Stimulated activated CD4-positive, alpha-beta T cell treated with anti-CD3 and anti-CD28 coated beads, Interleukin-4, amount 100 ng/mL, for 1 hour (primary cell): Measurements from ENCODE around the gene COL27A1.

ENCODE experiments used
- DNase-seq: peaks from one replicate; pipeline ENCODE4 v3.0.0-alpha.2; 2020

COL27A1 gene

GRCh38 chr9:114155263-114155994 is at the start of gene COL27A1:
Gene COL27A1, plus strand, starts transcription at chr9:114155537. Its CDS starts 414 bp downstream, at chr9:114155951.
- peak; percentile 86 for DNase-seq

- no peak for DNase-seq
Observed at GRCh38 chr9:114107286-114108001, 47.9 kb upstream of the COL27A1 start.

GRCh38 chr9:114108016-114108833 is 47.1 kb upstream of the COL27A1 start:
- DNase-seq = peak; percentile 62

- DNase-seq = no peak
Observed at GRCh38 chr9:114109124-114109523, 46.2 kb upstream of the COL27A1 start.

GRCh38 chr9:114110180-114110579 is 45.2 kb upstream of the COL27A1 start:
- DNase-seq = no peak

- DNase-seq = no peak
Observed at GRCh38 chr9:114112325-114112724, 43.0 kb upstream of the COL27A1 start.

- no peak for DNase-seq
Observed at GRCh38 chr9:114112778-114113584, 42.4 kb upstream of the COL27A1 start.

GRCh38 chr9:114114364-114114763 is 41.0 kb upstream of the COL27A1 start:
- DNase-seq = no peak

- no peak for DNase-seq
Observed at GRCh38 chr9:114115654-114116125, 39.6 kb upstream of the COL27A1 start.

- no peak for DNase-seq
Observed at GRCh38 chr9:114116126-114116747, 39.1 kb upstream of the COL27A1 start.

GRCh38 chr9:114117614-114117995 is 37.7 kb upstream of the COL27A1 start:
- no peak for DNase-seq

GRCh38 chr9:114117996-114118830 is 37.1 kb upstream of the COL27A1 start:
- DNase-seq = no peak

- no peak for DNase-seq
Observed at GRCh38 chr9:114119242-114120191, 35.8 kb upstream of the COL27A1 start.

GRCh38 chr9:114120192-114121014 is 34.9 kb upstream of the COL27A1 start:
- DNase-seq = no peak

- no peak for DNase-seq
Observed at GRCh38 chr9:114121227-114122135, 33.9 kb upstream of the COL27A1 start.

- no peak for DNase-seq
Observed at GRCh38 chr9:114122136-114123027, 33.0 kb upstream of the COL27A1 start.
